ENCODE data around the gene IVNS1ABP.
"Not testable (repeated sequence)": the region's sequence is repeated elsewhere in the genome, so short reads cannot be mapped to it uniquely, and the experiment has no call there.

IVNS1ABP gene

GRCh38 chr1:185291159-185291558, 25.9 kb downstream of the IVNS1ABP start:
- no peak for DNase-seq

- DNase-seq: no peak
These were observed 27.2 kb downstream of the IVNS1ABP start for GRCh38 chr1:185289880-185290279.

GRCh38 chr1:185288435-185288834, 28.6 kb downstream of the IVNS1ABP start:
- DNase-seq: no peak

- DNase-seq: no peak
These were observed 29.6 kb downstream of the IVNS1ABP start for GRCh38 chr1:185287451-185287850.

- DNase-seq: no peak
These were observed 32.3 kb downstream of the IVNS1ABP start for GRCh38 chr1:185284533-185285276.

- no peak for DNase-seq
These were observed 32.9 kb downstream of the IVNS1ABP start for GRCh38 chr1:185284116-185284515.

- DNase-seq: peak; percentile 78
These were observed 35.8 kb downstream of the IVNS1ABP start for GRCh38 chr1:185281245-185281644.

- no peak for DNase-seq
These were observed 36.5 kb downstream of the IVNS1ABP start for GRCh38 chr1:185280589-185280988.

GRCh38 chr1:185279571-185279970, 37.5 kb downstream of the IVNS1ABP start:
- no peak for DNase-seq

GRCh38 chr1:185271921-185272320, 45.1 kb downstream of the IVNS1ABP start:
- no peak for DNase-seq

- no peak for DNase-seq
These were observed 48.7 kb downstream of the IVNS1ABP start for GRCh38 chr1:185268352-185268751.

GRCh38 chr1:185267701-185268100, 49.3 kb downstream of the IVNS1ABP start:
- DNase-seq: no peak

GRCh38 chr1:185267301-185267700, 49.7 kb downstream of the IVNS1ABP start:
- DNase-seq: no peak

GRCh38 chr1:185265314-185265713, 51.7 kb downstream of the IVNS1ABP start:
- DNase-seq: no peak

GRCh38 chr1:185263780-185264179, 53.3 kb downstream of the IVNS1ABP start:
- no peak for DNase-seq

- DNase-seq: no peak
These were observed 53.8 kb downstream of the IVNS1ABP start for GRCh38 chr1:185263292-185263691.

- no peak for DNase-seq
These were observed 54.9 kb downstream of the IVNS1ABP start for GRCh38 chr1:185262151-185262550.

GRCh38 chr1:185260611-185261010, 56.4 kb downstream of the IVNS1ABP start:
- DNase-seq: no peak

- no peak for DNase-seq
These were observed 58.4 kb downstream of the IVNS1ABP start for GRCh38 chr1:185258676-185259075.

- no peak for DNase-seq
These were observed 59.2 kb downstream of the IVNS1ABP start for GRCh38 chr1:185257950-185258208.

GRCh38 chr1:185257116-185257949, 59.7 kb downstream of the IVNS1ABP start:
- DNase-seq: not testable (repeated sequence)

GRCh38 chr1:185255595-185255994, 61.4 kb downstream of the IVNS1ABP start:
- DNase-seq: not testable (repeated sequence)

- DNase-seq: not testable (repeated sequence)
These were observed 64.6 kb downstream of the IVNS1ABP start for GRCh38 chr1:185252404-185252803.

- not testable (repeated sequence) for DNase-seq
These were observed 65.1 kb downstream of the IVNS1ABP start for GRCh38 chr1:185251928-185252327.
